ENCODE data around the gene MT1E. TPM values are rescaled to one million over a fixed set of nuclear protein-coding genes. Genes with fewer than 3 reads are reported as not detected.

The MT1E gene
- total RNA-seq, result 230 and 306 TPM in 2 replicates

DNA sequence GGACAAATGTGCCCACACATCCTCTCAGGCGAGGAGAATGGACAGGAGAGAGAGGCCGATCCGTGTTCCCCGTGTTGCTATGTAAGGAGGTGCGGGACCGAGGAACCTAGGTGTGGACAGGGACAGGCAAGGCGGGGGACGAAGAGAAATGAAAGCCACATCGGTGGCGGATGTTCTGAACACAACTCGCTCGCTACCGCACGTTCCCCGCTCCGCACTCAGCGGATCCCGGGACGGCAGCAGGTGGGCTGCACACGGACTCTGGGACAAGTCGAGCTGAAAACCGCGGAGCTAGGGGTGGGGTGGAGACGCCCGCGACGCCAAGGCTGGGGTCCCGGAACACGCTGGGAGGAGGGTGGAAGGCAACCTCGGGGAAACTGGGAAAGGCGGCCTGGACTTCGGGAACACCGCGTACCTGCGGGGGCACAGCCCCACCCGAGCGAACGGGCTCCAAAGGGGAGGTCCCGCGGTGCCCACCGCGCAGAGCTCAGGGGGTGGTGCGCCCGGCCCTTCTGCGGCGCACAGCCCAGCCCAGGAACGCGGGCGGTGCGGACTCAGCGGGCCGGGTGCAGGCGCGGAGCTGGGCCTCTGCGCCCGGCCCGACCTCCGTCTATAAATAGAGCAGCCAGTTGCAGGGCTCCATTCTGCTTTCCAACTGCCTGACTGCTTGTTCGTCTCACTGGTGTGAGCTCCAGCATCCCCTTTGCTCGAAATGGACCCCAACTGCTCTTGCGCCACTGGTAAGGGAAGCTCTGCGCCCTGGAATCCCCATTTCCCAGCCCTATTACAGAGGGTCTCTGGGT, at the start of gene MT1E:
Gene MT1E, plus strand, starts transcription at position 642 of the 803 bp plus-strand sequence. Its CDS starts 71 bp downstream, at position 713.

DNA sequence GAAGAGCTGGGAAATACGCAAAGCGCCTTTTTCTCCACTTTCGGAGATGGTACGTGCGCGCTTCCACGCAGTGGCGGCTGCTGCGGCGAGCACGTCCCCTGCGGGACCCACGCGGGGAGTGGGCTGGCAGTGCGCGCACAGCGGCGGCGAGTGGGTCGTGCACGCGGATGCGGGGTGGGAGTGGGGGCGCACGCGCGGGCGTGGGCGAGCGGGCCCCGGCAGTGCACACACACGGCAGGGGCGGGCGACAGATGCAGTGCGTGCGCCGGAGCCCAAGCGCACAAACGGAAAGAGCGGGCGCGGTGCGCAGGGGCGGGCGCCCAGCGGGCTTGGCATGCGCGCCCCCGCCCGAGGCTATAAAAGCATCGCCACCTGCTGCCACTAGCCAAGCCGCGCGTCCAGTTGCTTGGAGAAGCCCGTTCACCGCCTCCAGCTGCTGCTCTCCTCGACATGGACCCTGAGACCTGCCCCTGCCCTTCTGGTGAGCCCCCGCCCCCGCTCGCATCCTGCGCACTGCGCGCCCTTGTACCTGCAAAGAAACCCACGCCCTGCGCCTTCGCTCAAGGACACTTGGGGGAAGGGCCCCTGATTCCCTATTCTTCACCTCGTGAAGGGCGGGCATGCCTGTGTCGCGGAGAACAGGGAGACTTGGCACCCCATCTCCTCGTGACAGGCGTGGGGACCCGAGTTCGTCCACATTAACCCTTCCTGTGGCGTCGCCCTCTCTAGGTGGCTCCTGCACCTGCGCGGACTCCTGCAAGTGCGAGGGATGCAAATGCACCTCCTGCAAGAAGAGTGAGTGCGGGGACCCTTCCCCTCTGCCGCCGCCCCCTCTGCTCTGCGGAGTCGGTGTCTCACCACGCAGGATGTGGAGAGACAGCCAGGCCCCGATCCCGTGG, 36.2 kb upstream of the MT1E start, which contains the start of gene MT3:
Gene MT3, plus strand, starts transcription at position 388 of the 899 bp plus-strand sequence. Its CDS starts 63 bp downstream, at position 451.

DNA sequence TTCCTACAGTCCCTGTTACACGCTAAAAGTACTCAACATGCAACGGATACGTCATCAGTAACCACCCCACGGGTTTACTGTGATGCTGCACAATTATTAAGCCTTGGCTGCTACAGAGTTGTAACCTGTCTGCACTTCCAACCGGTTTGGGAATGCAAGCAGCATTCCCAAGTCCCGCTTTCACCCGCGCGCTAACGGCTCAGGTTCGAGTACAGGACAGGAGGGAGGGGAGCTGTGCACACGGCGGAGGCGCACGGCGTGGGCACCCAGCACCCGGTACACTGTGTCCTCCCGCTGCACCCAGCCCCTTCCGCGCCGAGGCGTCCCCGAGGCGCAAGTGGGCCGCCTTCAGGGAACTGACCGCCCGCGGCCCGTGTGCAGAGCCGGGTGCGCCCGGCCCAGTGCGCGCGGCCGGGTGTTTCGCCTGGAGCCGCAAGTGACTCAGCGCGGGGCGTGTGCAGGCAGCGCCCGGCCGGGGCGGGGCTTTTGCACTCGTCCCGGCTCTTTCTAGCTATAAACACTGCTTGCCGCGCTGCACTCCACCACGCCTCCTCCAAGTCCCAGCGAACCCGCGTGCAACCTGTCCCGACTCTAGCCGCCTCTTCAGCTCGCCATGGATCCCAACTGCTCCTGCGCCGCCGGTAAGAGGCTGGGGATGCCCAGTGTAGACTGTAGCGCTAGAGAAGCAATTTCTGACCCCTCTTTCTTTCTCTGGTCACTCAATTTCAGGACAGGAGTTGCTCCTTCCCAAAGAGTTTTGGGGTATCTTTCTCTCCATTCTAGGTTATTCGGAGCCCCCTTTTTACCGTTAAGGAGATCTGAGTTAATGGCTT, 17.3 kb upstream of the MT1E start, which contains the start of gene MT2A:
Gene MT2A, plus strand, starts transcription at position 542 of the 833 bp plus-strand sequence. Its CDS starts 72 bp downstream, at position 614.

DNA sequence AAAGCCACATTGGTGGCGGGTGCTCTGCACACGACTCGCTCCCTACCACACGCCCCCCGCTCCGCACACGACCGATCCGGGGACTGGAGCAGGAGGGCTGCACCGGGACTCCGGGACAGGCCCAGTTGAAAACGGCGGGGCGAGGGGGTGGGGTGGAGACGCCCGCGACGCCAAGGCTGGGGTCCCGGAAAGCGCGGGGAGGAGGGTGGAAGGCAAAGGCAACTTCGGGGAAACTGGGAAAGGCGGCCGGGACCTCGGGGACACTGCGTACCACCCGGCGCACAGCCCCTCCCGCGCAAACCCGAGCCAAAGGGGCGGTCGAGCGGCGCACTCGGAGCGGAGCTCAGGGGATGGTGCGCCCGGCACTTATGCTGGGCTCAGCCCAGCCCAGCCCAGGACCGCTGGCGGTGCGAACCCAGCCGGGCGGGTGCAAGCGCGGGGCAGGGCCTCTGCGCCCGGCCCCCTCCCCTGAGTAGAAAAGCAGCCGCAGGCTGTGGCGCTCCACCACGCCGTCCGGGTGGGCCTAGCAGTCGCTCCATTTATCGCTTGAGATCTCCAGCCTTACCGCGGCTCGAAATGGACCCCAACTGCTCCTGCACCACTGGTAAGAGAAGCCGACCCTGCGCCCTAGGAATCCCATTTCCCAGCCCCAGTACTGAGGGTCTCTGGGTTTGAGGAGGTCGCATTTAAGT, 6.7 kb downstream of the MT1E start, which contains the start of gene MT1M:
Gene MT1M, plus strand, starts transcription at position 504 of the 692 bp plus-strand sequence. Its CDS starts 73 bp downstream, at position 577.

DNA sequence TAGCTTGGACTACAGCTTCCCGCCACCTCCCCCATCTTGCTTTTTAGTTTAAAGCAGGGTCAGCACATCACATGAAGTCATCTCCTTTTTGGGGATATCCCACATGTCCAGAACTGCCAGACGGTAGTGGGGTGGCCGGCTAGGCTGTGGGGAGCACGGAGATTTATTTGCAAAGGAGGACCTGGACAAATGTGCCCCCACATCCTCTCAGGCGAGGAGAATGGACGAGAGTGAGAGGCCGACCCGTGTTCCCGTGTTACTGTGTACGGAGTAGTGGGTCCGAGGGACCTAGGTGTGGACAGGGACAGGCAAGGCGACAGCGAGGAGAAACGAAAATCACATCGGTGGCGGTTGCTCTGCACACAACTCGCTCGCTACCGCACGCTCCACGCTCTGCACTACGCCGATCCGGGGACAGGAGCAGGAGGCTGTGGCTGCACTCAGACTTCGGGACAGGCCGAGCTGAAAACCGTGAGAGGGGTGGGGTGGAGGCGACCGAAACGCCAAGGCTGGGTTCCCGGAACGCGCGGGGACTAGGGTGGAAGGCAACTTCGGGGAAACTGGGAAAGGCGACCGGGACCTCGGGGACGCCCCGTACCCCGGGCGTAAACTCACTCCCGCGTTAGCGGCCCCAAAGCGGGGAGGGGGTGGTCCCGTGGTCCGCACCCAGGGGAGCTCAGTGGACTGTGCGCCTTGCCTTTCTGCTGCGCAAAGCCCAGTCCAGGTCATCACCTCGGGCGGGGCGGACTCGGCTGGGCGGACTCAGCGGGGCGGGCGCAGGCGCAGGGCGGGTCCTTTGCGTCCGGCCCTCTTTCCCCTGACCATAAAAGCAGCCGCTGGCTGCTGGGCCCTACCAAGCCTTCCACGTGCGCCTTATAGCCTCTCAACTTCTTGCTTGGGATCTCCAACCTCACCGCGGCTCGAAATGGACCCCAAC, 12.5 kb downstream of the MT1E start, which contains the start of gene MT1A:
Gene MT1A, plus strand, starts transcription at position 853 of the 937 bp plus-strand sequence. Its CDS starts 73 bp downstream, at position 926.

DNA sequence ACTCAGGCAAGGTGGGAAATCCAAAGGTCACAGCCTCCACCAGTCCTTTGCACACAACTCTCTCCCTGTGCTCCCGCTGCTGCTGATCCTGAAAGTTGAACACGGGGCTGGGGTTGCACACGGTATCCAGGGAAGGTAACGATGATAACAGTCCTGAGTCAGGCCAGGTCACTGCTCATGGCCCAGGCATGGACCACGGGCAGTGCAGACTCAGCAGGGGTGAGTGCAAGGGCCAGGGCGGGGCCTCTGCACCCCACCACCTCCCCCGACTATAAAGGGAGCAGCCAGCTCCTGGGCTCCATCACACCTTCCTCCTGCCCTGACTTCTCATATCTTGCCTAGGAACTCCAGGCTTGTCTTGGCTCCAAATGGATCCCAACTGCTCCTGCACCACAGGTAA, 26.0 kb downstream of the MT1E start, which contains the start of gene MT1B:
Gene MT1B, plus strand, starts transcription at position 301 of the 400 bp plus-strand sequence. Its CDS starts 68 bp downstream, at position 369.

DNA sequence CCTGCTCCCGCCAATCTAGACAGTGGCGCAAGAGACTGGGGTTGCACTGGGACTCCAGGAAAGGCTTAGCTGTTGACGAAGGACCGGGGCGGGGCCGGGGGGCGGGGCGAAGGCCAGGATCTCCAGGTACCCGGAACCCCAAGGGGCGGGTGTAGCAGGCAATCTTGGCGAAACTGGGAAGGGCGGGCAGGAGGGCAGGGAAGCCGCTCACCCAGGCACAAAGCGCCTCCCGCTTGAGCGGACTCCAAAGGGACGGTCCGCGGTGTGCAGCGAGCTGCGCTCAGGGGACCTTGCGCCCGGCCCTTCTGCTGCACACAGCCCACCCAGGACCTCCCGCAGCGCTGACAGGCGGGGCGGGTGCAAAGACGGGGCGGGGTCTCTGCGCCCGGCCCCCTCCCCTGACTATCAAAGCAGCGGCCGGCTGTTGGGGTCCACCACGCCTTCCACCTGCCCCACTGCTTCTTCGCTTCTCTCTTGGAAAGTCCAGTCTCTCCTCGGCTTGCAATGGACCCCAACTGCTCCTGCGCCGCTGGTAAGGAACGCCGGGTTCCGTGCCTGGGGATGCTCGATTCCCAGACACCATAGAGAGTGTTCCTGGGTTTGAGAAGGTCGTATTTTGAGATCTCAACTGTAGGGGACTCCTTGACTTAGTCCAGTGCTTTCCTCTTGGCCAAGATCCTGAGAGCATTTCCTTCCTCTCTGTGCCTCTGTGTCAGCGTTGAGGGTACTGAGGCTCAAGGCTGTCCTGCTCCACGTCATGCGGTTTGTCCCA, 32.2 kb downstream of the MT1E start, which contains the start of gene MT1F:
Gene MT1F, plus strand, starts transcription at position 405 of the 772 bp plus-strand sequence. Its CDS starts 100 bp downstream, at position 505.

DNA sequence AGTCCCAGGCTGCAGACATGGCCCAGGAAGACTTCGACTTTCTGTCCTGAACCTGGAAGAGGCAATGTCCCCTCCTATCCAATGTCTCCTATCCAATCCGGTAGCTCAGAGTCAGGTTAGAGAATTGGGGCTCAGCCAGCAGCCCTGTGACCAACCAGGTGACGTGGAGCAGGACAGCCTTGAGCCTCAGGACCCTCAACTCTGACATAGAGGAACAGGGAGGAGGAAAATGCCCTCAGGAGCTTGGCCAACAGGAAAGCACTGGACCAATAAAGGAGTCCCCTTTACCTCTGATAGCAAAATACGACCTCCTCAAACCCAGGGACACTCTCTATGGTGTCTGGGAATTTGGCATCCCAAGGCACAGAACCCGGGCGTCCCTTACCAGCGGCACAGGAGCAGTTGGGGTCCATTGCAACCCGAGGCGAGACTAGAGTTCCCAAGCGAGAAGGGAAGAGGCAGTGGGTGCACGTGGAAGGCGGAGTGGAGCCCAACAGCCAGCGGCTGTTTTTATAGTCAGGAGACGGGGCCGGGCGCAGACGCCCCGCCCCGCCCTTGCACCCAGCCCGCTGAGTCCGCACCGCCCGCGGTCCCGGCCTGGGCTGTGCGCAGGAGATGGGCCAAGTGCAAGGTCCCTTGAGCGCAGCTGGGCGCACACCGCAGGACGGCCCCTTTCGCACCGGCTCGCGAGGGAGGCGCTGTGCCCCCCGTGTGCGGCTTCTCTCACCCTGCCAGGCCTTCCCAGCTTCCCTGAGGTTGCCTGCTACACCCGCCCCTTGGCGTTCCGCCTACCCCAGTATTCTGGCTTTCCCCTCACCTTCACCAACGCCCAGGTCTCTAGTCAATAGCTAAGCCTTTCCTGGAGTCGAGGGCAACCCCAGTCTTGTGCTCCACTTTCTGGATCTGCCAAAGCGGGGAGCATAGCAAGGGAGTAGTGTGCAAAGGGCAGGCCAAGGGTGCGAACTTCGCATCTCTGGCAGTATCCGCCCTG, 42.3 kb downstream of the MT1E start, which contains the start of gene MT1G:
Gene MT1G, minus strand, starts transcription at position 485 of the 991 bp plus-strand sequence. Its CDS starts 72 bp downstream, at position 413.

DNA sequence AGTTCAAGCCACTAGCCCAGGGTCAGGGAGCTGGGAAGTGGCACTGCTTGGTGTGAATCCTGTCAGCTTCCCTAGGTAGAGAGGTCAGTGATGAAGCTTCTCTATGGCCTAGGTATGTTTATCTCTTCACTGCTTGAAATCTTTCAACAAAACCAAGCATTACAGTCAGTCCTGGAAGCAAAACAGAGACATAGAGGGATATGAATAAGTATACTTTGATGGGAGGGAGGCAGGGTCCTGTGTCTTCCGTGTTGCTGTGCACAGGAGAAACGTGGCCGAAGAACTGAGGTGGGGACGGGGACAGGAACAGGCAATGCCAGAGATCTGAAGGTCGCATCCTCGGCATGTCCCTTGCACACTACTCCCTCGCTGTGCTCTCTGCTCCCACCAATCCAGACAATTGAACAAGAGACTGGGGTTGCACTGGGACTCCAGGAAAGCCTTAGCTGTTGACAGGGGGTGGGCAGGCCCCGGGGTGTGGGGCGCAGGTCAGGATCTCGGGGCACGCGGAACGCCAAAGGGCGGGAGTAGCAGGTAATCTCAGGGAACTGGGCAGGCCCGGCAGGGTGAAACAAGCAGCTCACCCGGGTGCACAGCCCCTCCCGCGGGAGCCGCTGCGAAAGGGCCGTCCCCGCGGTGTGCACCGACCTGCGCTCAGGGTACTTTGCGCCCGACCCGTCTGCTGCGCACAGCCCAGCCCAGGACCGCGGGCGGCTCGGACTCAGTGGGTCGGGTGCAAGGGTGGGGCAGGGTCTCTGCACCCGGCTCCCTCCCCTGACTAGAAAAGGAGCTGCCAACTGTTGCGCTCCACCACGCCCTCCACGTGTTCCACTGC, 43.6 kb downstream of the MT1E start, which contains the start of gene MT1H:
Gene MT1H, plus strand, starts transcription at position 810 of the 835 bp plus-strand sequence. CDS start 71 bp downstream, outside the sequence.

Other genes starting within 250 kb of the MT1E start
- 101 and 102 TPM in 2 replicates for gene AMFR, start 200.2 kb upstream of the MT1E start, total RNA-seq
- 64.6 and 65.8 TPM in 2 replicates for gene NUDT21, start 174.4 kb upstream of the MT1E start, total RNA-seq
- 51.6 and 54.3 TPM in 2 replicates for gene OGFOD1, start 174.2 kb upstream of the MT1E start, total RNA-seq
- gene BBS2, start 105.8 kb upstream of the MT1E start, total RNA-seq, result 27.1 and 31.3 TPM in 2 replicates
- not detected in 2 replicates for gene MT4, start 60.7 kb upstream of the MT1E start, total RNA-seq
- gene MT3, start 36.3 kb upstream of the MT1E start, total RNA-seq, result not detected in 2 replicates
- 575 and 702 TPM in 2 replicates for gene MT2A, start 17.2 kb upstream of the MT1E start, total RNA-seq
- 4.3 and 13.9 TPM in 2 replicates for gene MT1M, start 6.9 kb downstream of the MT1E start, total RNA-seq
- gene MT1A, start 12.9 kb downstream of the MT1E start, total RNA-seq, result 14.0 and 20.5 TPM in 2 replicates
- not detected in 2 replicates for gene MT1B, start 26.1 kb downstream of the MT1E start, total RNA-seq
- gene MT1F, start 32.2 kb downstream of the MT1E start, total RNA-seq, result 2.0 and 2.9 TPM in 2 replicates
- 0.60 TPM in 1 of 2 replicates, not detected in the other for gene MT1G, start 42.3 kb downstream of the MT1E start, total RNA-seq
- gene MT1H, start 44.0 kb downstream of the MT1E start, total RNA-seq, result not detected in 2 replicates
- gene MT1X, start 56.7 kb downstream of the MT1E start, total RNA-seq, result 22.9 and 26.2 TPM in 2 replicates
- gene NUP93, start 104.3 kb downstream of the MT1E start, total RNA-seq, result 86.7 and 90.3 TPM in 2 replicates
- 0.20 TPM in 1 of 2 replicates, not detected in the other for gene SLC12A3, start 239.4 kb downstream of the MT1E start, total RNA-seq